ENCODE measurements around the gene EPX. TPM values are rescaled to one million over a fixed set of nuclear protein-coding genes. Genes with fewer than 3 reads are reported as not detected.

The EPX gene
- polyA plus RNA-seq, 2 of the 4 experiments (the other 2 are of a cell fraction) = not detected

GRCh38 chr17:58153671-58154070 lies 38.9 kb upstream of the EPX start:
- FAIRE-seq (no peak), DNase-seq (ENCODE audit: low read depth in 1 of 2, low spot score in 1 of 2) (no peak), ATAC-seq (no peak)
- Histone ChIP-seq H3K4me1 (no peaks in the 10 kb centered on the region), H3K4me2 (no peak overlapping the region), H3K4me3 (no peak overlapping the region), H3K9me3 (no peaks in the 10 kb centered on the region), H3K27ac (no peak overlapping the region)
- ChIA-PET CTCF (no interaction called here), POLR2A (no interaction called here)
- no peak for TF ChIP-seq CHD2 (IDR thresholded peaks at IDR 0.05; ENCODE audit: low read length, partially characterized antibody)

DNA sequence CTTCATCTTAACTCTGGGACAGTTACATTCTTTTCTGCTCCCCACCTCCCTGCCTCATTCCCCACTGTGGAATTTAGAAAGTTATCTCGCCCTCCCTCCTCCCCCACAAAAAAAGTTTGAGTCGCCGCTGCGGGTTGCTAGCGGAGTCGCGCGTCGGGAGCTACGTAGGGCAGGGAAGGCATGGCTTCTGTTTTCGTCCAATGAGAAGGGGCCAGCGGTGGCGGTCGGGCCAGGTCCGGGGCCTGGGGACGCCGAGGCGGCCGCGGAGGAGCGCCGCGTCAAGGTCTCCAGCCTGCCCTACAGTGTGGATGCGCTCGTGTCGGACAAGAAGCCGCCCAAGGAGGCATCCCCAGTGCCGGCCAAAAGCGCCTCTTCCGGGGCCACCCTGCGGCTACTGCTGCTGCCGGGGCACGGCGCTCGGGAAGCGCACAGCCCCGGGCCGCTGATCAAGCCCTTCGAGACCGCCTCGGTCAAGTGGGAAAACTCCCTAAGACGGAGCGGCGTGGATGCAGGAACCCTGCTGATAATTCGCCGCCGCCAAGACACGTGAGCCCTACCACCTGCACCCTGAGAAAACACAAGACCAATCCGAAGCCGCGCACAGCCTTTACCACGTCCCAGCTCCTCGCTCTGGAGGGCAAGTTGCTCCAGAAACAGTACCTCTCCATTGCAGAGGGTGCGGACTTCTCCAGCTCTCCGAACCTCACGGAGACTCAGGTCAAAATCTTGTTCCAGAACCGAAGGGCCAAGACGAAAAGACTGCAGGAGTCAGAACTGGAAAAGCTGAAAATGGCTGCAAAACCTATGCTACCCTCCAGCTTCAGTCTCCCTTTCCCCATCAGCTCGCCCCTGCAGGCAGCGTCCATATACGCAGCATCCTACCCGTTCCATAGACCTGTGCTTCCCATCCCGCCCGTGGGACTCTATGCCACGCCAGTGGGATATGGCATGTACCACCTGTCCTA lies 35.4 kb upstream of the EPX start:
- ChIA-PET POLR2A (interaction anchor here (1.2 kb wide), 1 partner anchor 8 kb away, joined by 3 read pairs; no protein-coding TSS in a partner anchor), CTCF (interaction anchor here (1.0 to 1.8 kb wide), 4 partner anchors 15 to 36 kb away, joined by 4 to 7 read pairs (median 5); no protein-coding TSS in a partner anchor)
- Histone ChIP-seq H3K9me3 (no peaks in the 10 kb centered on the region), H3K4me1 (no peaks in the 10 kb centered on the region), H3K27ac (peak overlapping the region in 1 of 2 experiments; percentile 63; a peak in 4 of 6 replicates), H3K4me3 (peak overlapping the region; percentile 51), H3K4me2 (peak overlapping the region; percentile 88)
- 10% methylated on average over 39 of the region's 65 CpGs for WGBS (ENCODE audit: missing lambda C conversion rate)
- peak; percentile 50 to 56 for DNase-seq (ENCODE audit: low read depth in 1 of 2, low spot score in 1 of 2)
- 0 out of 2 replicates have a peak, but pooled peaks have one; percentile 23 for TF ChIP-seq HDAC2 (IDR thresholded peaks at IDR 0.05)
- TF ChIP-seq, protein P1, sequence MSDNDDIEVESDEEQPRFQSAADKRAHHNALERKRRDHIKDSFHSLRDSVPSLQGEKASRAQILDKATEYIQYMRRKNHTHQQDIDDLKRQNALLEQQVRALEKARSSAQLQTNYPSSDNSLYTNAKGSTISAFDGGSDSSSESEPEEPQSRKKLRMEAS (IDR thresholded peaks at IDR 0.05) = peak; percentile 56; the same call in 1 of the 2 replicates
- TF ChIP-seq, protein P2, sequence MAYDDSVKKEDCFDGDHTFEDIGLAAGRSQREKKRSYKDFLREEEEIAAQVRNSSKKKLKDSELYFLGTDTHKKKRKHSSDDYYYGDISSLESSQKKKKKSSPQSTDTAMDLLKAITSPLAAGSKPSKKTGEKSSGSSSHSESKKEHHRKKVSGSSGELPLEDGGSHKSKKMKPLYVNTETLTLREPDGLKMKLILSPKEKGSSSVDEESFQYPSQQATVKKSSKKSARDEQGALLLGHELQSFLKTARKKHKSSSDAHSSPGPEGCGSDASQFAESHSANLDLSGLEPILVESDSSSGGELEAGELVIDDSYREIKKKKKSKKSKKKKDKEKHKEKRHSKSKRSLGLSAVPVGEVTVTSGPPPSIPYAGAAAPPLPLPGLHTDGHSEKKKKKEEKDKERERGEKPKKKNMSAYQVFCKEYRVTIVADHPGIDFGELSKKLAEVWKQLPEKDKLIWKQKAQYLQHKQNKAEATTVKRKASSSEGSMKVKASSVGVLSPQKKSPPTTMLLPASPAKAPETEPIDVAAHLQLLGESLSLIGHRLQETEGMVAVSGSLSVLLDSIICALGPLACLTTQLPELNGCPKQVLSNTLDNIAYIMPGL (CRISPR knock-in tag; IDR thresholded peaks at IDR 0.05; ENCODE audit: borderline replicate concordance) = no peak
- TF ChIP-seq JUN (IDR thresholded peaks at IDR 0.05) = peak in 1 of 2 experiments; percentile 29; a peak in 1 of 5 replicates
- 0 out of 2 replicates have a peak, but pooled peaks have one; percentile 21 for TF ChIP-seq USF2 (IDR thresholded peaks at IDR 0.05)
- no peak for TF ChIP-seq FOSL2 (IDR thresholded peaks at IDR 0.05)
- no peak for TF ChIP-seq FOSL2 (CRISPR knock-in tag; IDR thresholded peaks at IDR 0.05)
- TF ChIP-seq ZNF302 (CRISPR knock-in tag; IDR thresholded peaks at IDR 0.05) = no peak
- TF ChIP-seq E2F6 (IDR thresholded peaks at IDR 0.05; ENCODE audit: borderline replicate concordance, low read depth) = peak; percentile 73
- no peak for TF ChIP-seq KDM1A (IDR thresholded peaks at IDR 0.05; ENCODE audit: low read depth)
- TF ChIP-seq POLR2AphosphoS2 (conservative IDR thresholded peaks at IDR 0.05; ENCODE audit: low read length) = no peak
- TF ChIP-seq POLR2A (IDR thresholded peaks at IDR 0.05; ENCODE audit: low read length) = 0 out of 2 replicates have a peak, but pooled peaks have one; percentile 24
- peak; percentile 23 for FAIRE-seq
- peak; percentile 86 to 91 for ATAC-seq

- H3K4me1 ChIP-seq = no peaks in the 10 kb centered on the region
- no peak for ATAC-seq
These were observed 34.3 kb upstream of the EPX start for GRCh38 chr17:58158181-58158580.

More at GRCh38 chr17:58158181-58158580, 34.3 kb upstream of the EPX start:
- no peak overlapping the region for H3K4me2 ChIP-seq
- 22% methylated on average over 2 of the region's 2 CpGs for WGBS (ENCODE audit: missing lambda C conversion rate)
- ChIA-PET POLR2A (no interaction called here), CTCF (no interaction called here)
- no peak overlapping the region for H3K4me3 ChIP-seq
- FAIRE-seq (no peak), DNase-seq (ENCODE audit: low read depth in 1 of 2, low spot score in 1 of 2) (no peak)
- no peak overlapping the region for H3K27ac ChIP-seq
- TF ChIP-seq HOXB5 (CRISPR knock-in tag; IDR thresholded peaks at IDR 0.05) = no peak
- TF ChIP-seq, protein P3, sequence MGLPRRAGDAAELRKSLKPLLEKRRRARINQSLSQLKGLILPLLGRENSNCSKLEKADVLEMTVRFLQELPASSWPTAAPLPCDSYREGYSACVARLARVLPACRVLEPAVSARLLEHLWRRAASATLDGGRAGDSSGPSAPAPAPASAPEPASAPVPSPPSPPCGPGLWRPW (IDR thresholded peaks at IDR 0.05) = no peak
- no peak for TF ChIP-seq RARB (CRISPR knock-in tag; IDR thresholded peaks at IDR 0.05)
- no peak for TF ChIP-seq TP53 (CRISPR knock-in tag; IDR thresholded peaks at IDR 0.05)
- no peak for TF ChIP-seq NR3C1 (IDR thresholded peaks at IDR 0.05)
- H3K9me3 ChIP-seq = no peaks in the 10 kb centered on the region
